HepG2 (cell line): ENCODE results near the gene CHN1. TPM values are rescaled to one million over a fixed set of nuclear protein-coding genes. Genes with fewer than 3 reads are reported as not detected.

ENCODE experiments used
- BCL6 ChIP-seq: IDR thresholded peaks from 2 replicates; pipeline ENCODE4 v1.6.1; 2016; ENCODE audit warnings: missing genetic modification reagents, missing compliant biosample characterization
- BRCA1 ChIP-seq: sonication (generic); formaldehyde crosslinking; IDR thresholded peaks from 2 replicates; pipeline ENCODE4 v1.4.0; 2020; ENCODE audit warnings: missing genetic modification reagents
- CSRNP1 ChIP-seq: sonication (generic); formaldehyde crosslinking; IDR thresholded peaks from 2 replicates; pipeline ENCODE4 v1.8.1; 2023; ENCODE audit warnings: mild to moderate bottlenecking, missing genetic modification reagents
- CTCF ChIP-seq: sonication (generic); formaldehyde crosslinking; IDR thresholded peaks from 2 replicates; pipeline ENCODE4 v1.5.0; 2020; ENCODE audit warnings: mild to moderate bottlenecking, missing genetic modification reagents, moderate library complexity
- FOXK1 ChIP-seq: sonication (generic); formaldehyde crosslinking; IDR thresholded peaks from 2 replicates; pipeline ENCODE4 v1.4.0; 2020; ENCODE audit warnings: low read depth, missing genetic modification reagents, borderline replicate concordance
- HHEX ChIP-seq: IDR thresholded peaks from 2 replicates; pipeline ENCODE4 v1.6.1; 2016; ENCODE audit warnings: control low read depth
- HNRNPUL1 ChIP-seq: fragments of 200-400 bp; formaldehyde crosslinking; IDR thresholded peaks from 2 replicates; pipeline ENCODE4 v1.6.1; 2017; ENCODE audit warnings: low read depth, mild to moderate bottlenecking, low read length, moderate library complexity
- ISX ChIP-seq: sonication (generic); formaldehyde crosslinking; conservative IDR thresholded peaks from 2 replicates; pipeline ENCODE4 v1.5.0; 2020; ENCODE audit warnings: missing genetic modification reagents
- MED8 ChIP-seq: sonication (generic); formaldehyde crosslinking; IDR thresholded peaks from 2 replicates; pipeline ENCODE4 v1.8.1; 2023; ENCODE audit warnings: mild to moderate bottlenecking, missing genetic modification reagents; ENCODE audit not compliant: insufficient replicate concordance
- MZF1 ChIP-seq: sonication (generic); formaldehyde crosslinking; IDR thresholded peaks from 2 replicates; pipeline ENCODE4 v1.8.1; 2023; ENCODE audit warnings: mild to moderate bottlenecking, missing genetic modification reagents, borderline replicate concordance
- RFX5 ChIP-seq: IDR thresholded peaks from 2 replicates; pipeline ENCODE4 v1.6.1; 2011; ENCODE audit warnings: low read depth, low read length, improper control_type of control experiment
- SCMH1 ChIP-seq: sonication (generic); formaldehyde crosslinking; IDR thresholded peaks from 2 replicates; pipeline ENCODE4 v1.9.0; 2021; ENCODE audit warnings: missing genetic modification reagents, mild to moderate bottlenecking, borderline replicate concordance
- SKIL ChIP-seq: sonication (generic); formaldehyde crosslinking; IDR thresholded peaks from 2 replicates; pipeline ENCODE4 v1.8.0; 2022; ENCODE audit warnings: missing genetic modification reagents, mild to moderate bottlenecking, moderate library complexity, borderline replicate concordance
- SMAD3 ChIP-seq: sonication (generic); formaldehyde crosslinking; IDR thresholded peaks from 2 replicates; pipeline ENCODE4 v1.4.0; 2020; ENCODE audit warnings: missing genetic modification reagents
- SP2 ChIP-seq: sonication (generic); formaldehyde crosslinking; IDR thresholded peaks from 2 replicates; pipeline ENCODE4 v1.5.1; 2020; ENCODE audit warnings: mild to moderate bottlenecking, missing genetic modification reagents
- THAP7 ChIP-seq: sonication (generic); formaldehyde crosslinking; IDR thresholded peaks from 2 replicates; pipeline ENCODE4 v1.8.1; 2023; ENCODE audit warnings: mild to moderate bottlenecking, missing genetic modification reagents
- ZHX1 ChIP-seq: sonication (generic); formaldehyde crosslinking; IDR thresholded peaks from 2 replicates; pipeline ENCODE4 v1.8.1; 2022; ENCODE audit warnings: low read depth, mild to moderate bottlenecking, missing genetic modification reagents
- ZNF44 ChIP-seq: sonication (generic); formaldehyde crosslinking; IDR thresholded peaks from 2 replicates; pipeline ENCODE4 v1.5.1; 2020; ENCODE audit warnings: mild to moderate bottlenecking, missing genetic modification reagents
- ZNF530 ChIP-seq: sonication (generic); formaldehyde crosslinking; IDR thresholded peaks from 2 replicates; pipeline ENCODE4 v1.5.0; 2020; ENCODE audit warnings: low read depth, mild to moderate bottlenecking, missing genetic modification reagents
- ZNF704 ChIP-seq: sonication (generic); formaldehyde crosslinking; IDR thresholded peaks from 2 replicates; pipeline ENCODE4 v1.8.1; 2023; ENCODE audit warnings: mild to moderate bottlenecking, inconsistent platforms, moderate library complexity, missing genetic modification reagents, borderline replicate concordance
- polyA plus RNA-seq, 8 experiments: library from polyadenylated mRNA; depleted of rRNA in 3 of 8; stranded (reverse) in 7 of 8; unstranded in 1 of 8; fragments of >200 nt; fragmentation: Illumina TruSeq in 4 of 8; extraction: Trizol in 4 of 8; gene quantifications; 2 replicates each; pipeline versions ENCODE4 v1.2.1 to v1.2.3, GENCODE V29; 2011 to 2016; ENCODE audit warnings: low read depth in 4 of 8, missing spikeins in 1 of 8, mixed read lengths in 1 of 8; ENCODE audit not compliant: insufficient read depth in 1 of 8
- total RNA-seq, 5 experiments: library from RNA; depleted of rRNA; stranded (reverse); fragments of >200 nt; fragmentation: Illumina TruSeq; extraction: Trizol; gene quantifications; 2 replicates each; pipeline ENCODE4 v1.2.3, GENCODE V29; 2016; ENCODE audit warnings: low read depth in 1 of 5

CHN1 gene
- total and polyA plus RNA-seq, 2 of the 13 experiments (the other 11 are each of a cell fraction or from before 2014, with no cell fraction given) = 2.8 to 3.5 TPM

- no peak for TF ChIP-seq ZNF704
- TF ChIP-seq CTCF (CRISPR knock-in tag) = peak; percentile 77
- TF ChIP-seq SP2 (CRISPR knock-in tag) = no peak
- TF ChIP-seq HNRNPUL1 = no peak
- no peak for TF ChIP-seq SCMH1 (CRISPR knock-in tag)
- no peak for TF ChIP-seq SKIL (CRISPR knock-in tag)
- no peak for TF ChIP-seq RFX5
- TF ChIP-seq FOXK1 = 0 out of 2 replicates have a peak, but pooled peaks have one; percentile 62
- TF ChIP-seq ZHX1 (CRISPR knock-in tag) = no peak
- TF ChIP-seq ISX = no peak
- 0 out of 2 replicates have a peak, but pooled peaks have one; percentile 54 for TF ChIP-seq BRCA1 (CRISPR knock-in tag)
- TF ChIP-seq HHEX = no peak
- no peak for TF ChIP-seq ZNF44 (CRISPR knock-in tag)
- 0 out of 2 replicates have a peak, but pooled peaks have one; percentile 68 for TF ChIP-seq SMAD3 (CRISPR knock-in tag)
- no peak for TF ChIP-seq CSRNP1 (CRISPR knock-in tag)
- no peak for TF ChIP-seq THAP7 (CRISPR knock-in tag)
- TF ChIP-seq MZF1 (CRISPR knock-in tag) = no peak
- 0 out of 2 replicates have a peak, but pooled peaks have one; percentile 36 for TF ChIP-seq BCL6 (CRISPR knock-in tag)
- no peak for TF ChIP-seq ZNF530 (CRISPR knock-in tag)
- no peak for TF ChIP-seq MED8
These were observed 31.4 kb upstream of the CHN1 start (continued) for GRCh38 chr2:175036582-175037018.
